ENCODE results near the gene ARHGAP8.

Gene ARHGAP8

GRCh38 chr22:44807232-44807631 lies 54.9 kb downstream of the ARHGAP8 start:
- no peak for DNase-seq

- DNase-seq, result no peak
These were observed 55.7 kb downstream of the ARHGAP8 start for GRCh38 chr22:44807915-44808690.

GRCh38 chr22:44809456-44809855 lies 57.1 kb downstream of the ARHGAP8 start:
- no peak for DNase-seq

DNA sequence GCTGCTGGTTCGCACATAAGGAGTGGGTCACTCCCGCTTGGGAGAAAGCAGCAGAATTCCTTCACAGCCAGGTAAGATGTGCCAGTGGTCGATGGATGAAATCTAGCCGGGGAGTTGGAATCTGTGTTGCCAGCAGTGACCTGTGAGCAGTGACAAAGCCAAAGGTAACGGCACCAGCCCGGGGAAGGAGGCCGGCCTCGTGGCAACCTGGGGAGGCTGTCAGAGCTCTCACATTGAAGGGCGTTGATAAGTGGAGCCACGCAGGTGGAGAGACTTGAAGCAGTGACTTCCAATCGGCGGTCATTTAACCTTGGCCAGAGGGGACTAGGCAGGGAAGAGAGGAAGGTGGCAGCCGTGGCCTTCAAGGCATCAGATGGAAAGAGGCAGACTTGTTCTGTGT lies 58.8 kb downstream of the ARHGAP8 start:
- no peak for DNase-seq

- no peak for DNase-seq
These were observed 61.0 kb downstream of the ARHGAP8 start for GRCh38 chr22:44813416-44813815.

GRCh38 chr22:44814266-44815098 lies 62.1 kb downstream of the ARHGAP8 start:
- DNase-seq, result no peak

GRCh38 chr22:44815099-44816070 lies 63.0 kb downstream of the ARHGAP8 start:
- DNase-seq, result no peak

DNA sequence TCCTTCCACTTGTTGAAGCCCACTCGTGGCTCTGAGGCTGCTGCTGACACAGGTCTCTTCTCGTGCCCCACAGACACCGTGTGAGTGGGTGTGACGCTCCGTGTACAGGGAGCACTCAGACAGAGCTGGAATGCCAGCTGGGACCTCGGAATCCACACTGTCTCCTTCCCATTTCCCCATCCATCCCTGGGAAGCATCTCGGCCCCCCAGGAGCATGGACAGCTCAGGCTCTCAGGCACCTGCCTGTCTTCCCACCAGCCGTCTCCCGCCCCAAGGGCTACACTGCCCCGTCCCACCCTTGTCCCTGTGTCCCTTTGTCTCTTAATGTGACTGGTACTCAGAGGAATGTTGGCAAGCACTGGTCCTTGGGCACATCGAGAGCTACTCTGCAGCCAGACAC lies 63.8 kb downstream of the ARHGAP8 start:
- no peak for DNase-seq

DNA sequence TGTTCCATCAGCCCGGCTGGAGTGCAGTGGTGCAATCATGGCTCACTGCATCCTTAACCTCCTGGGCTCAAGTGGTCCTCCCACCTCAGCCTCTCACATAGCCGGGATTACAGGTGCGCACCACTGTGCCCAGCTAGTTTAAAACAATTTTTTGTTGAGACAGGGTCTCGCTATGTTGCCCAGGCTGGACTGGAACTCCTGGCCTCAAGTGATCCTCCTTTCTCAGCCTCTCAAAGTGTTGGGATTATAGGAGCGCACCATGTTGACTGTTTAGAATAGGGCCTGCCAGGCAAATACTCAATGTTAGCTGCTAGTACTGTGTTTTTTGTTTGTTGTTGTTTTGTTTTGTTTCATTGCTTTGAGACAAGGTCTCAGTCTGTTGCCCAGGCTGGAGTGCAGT lies 66.4 kb downstream of the ARHGAP8 start:
- no peak for DNase-seq

DNA sequence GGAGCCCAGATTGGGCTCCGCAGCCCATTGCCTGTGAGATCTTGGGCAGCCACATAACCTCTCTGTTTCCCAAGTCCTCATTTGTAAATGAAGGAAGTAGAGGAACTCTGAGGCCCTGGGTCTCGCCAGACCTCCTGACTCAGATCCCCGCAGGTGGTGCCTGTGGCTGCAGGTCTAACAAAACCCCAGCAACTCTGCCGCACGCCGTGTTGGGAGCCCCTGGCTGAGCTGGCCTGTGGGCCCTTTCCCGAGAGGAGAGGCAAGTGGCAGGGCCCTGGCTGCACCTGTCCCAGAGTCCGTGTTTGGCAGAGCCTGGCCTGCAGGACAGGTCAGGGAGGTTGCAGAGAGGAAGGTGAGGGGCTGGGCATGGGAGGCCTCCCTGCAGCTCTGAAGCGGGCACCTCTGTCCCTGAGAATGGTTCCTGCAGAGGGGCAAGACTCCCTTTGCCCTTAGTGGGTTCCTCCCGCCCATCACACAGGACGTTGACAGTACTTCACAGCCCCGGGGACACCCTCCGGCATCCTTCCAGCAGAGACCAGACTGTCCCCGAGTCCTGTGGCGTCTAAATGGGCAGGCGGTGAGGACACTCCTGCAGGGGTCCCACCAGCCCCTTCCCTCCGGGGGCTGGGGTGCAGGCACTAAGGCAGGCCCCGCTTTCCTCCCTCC lies 67.7 kb downstream of the ARHGAP8 start:
- DNase-seq, result no peak

GRCh38 chr22:44821741-44822475 lies 69.5 kb downstream of the ARHGAP8 start:
- DNase-seq, result no peak

DNA sequence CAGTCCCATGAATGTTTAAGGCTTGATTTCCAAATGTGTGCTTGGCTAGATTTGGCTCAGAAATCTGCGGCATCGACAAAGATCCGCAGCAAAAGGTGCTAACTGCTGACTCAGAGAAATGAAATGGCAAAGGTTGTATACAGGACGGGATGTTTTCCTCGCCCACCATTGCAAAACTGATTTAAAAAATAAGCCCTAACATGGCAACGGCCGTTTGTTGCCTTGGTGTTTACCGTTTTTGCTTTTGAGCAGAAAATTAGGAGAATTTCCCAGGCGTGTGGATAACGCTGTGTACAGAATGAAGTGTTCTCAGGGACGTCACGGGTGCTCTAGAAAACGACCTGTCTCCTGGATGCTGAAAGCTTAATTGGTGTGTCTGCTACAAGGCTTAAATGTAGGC lies 70.2 kb downstream of the ARHGAP8 start:
- no peak for DNase-seq

GRCh38 chr22:44823396-44823795 lies 71.0 kb downstream of the ARHGAP8 start:
- no peak for DNase-seq

DNA sequence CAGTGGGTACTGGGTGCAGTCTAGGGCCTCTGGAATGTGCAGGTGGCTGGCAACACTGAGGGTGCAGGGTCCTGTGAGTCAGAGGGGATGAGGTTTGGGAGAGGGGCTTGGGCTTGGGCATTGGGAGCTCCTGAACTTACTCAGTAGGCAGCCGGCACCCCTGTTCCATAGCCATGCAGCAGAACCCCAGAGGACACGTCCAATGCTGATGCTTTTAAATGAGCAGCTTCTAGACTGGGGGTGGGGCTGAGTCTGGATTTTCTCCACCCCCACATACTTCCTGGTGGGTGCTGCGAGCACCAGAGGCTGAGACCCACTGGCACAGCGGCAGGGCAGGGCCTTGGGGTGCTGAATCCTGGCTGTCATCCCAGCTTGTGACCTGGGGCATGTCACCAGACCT lies 71.4 kb downstream of the ARHGAP8 start:
- DNase-seq, result no peak

GRCh38 chr22:44824271-44824670 lies 71.9 kb downstream of the ARHGAP8 start:
- DNase-seq, result no peak

- DNase-seq, result no peak
These were observed 73.2 kb downstream of the ARHGAP8 start for GRCh38 chr22:44825310-44826150.

- no peak for DNase-seq
These were observed 75.4 kb downstream of the ARHGAP8 start for GRCh38 chr22:44827666-44828190.

- DNase-seq, result no peak
These were observed 75.8 kb downstream of the ARHGAP8 start for GRCh38 chr22:44828193-44828592.

- DNase-seq, result no peak
These were observed 79.5 kb downstream of the ARHGAP8 start for GRCh38 chr22:44831885-44832284.

GRCh38 chr22:44834065-44834464 lies 81.7 kb downstream of the ARHGAP8 start:
- DNase-seq, result no peak
